ENCODE measurements around the gene LHFPL6.

Gene LHFPL6

GRCh38 chr13:39315796-39316195 is 287.2 kb downstream of the LHFPL6 start:
- no peak for DNase-seq (ENCODE audit: low read depth in 2 of 3, low spot score in 2 of 3)

GRCh38 chr13:39313721-39314120 is 289.3 kb downstream of the LHFPL6 start:
- DNase-seq (ENCODE audit: low read depth in 2 of 3, low spot score in 2 of 3) = no peak

- no peak for DNase-seq (ENCODE audit: low read depth in 2 of 3, low spot score in 2 of 3)
Measured at GRCh38 chr13:39312596-39312995, 290.4 kb downstream of the LHFPL6 start.

- DNase-seq (ENCODE audit: low read depth in 2 of 3, low spot score in 2 of 3) = no peak
Measured at GRCh38 chr13:39311619-39312018, 291.4 kb downstream of the LHFPL6 start.

- no peak for DNase-seq (ENCODE audit: low read depth in 2 of 3, low spot score in 2 of 3)
Measured at GRCh38 chr13:39310961-39311360, 292.0 kb downstream of the LHFPL6 start.

- DNase-seq (ENCODE audit: low read depth in 2 of 3, low spot score in 2 of 3) = no peak
Measured at GRCh38 chr13:39306639-39307589, 296.1 kb downstream of the LHFPL6 start.

GRCh38 chr13:39302820-39303219 is 300.2 kb downstream of the LHFPL6 start:
- no peak for DNase-seq (ENCODE audit: low read depth in 2 of 3, low spot score in 2 of 3)

- DNase-seq (ENCODE audit: low read depth in 2 of 3, low spot score in 2 of 3) = no peak
Measured at GRCh38 chr13:39298951-39299350, 304.0 kb downstream of the LHFPL6 start.

- no peak for DNase-seq (ENCODE audit: low read depth in 2 of 3, low spot score in 2 of 3)
Measured at GRCh38 chr13:39297664-39298171, 305.3 kb downstream of the LHFPL6 start.

- no peak for DNase-seq (ENCODE audit: low read depth in 2 of 3, low spot score in 2 of 3)
Measured at GRCh38 chr13:39297023-39297422, 306.0 kb downstream of the LHFPL6 start.

- no peak for DNase-seq (ENCODE audit: low read depth in 2 of 3, low spot score in 2 of 3)
Measured at GRCh38 chr13:39296193-39296592, 306.8 kb downstream of the LHFPL6 start.
